Osteoblast (primary cell): Measurements from ENCODE around the gene PRR33. TPM values are rescaled to one million over a fixed set of nuclear protein-coding genes. Genes with fewer than 3 reads are reported as not detected.
A peak's percentile ranks its signal among the peaks of the same experiment; 100 is the strongest.

Experiments
- DNase-seq: peaks from one replicate; pipeline ENCODE4 v3.0.0; 2011; ENCODE audit warnings: low spot score, mixed read lengths; ENCODE audit not compliant: insufficient read length; ENCODE audit errors: missing footprints
- H2AFZ ChIP-seq: 2 replicates; pipeline ENCODE4 v1.6.0; 2011; ENCODE audit warnings: mild to moderate bottlenecking, low read length
- H3K27ac ChIP-seq: 2 replicates; pipeline ENCODE4 v1.5.1; 2011; ENCODE audit warnings: mild to moderate bottlenecking, low read depth, low read length, moderate library complexity
- H3K27me3 ChIP-seq: 2 replicates; pipeline ENCODE4 v1.6.0; 2012; ENCODE audit warnings: mild to moderate bottlenecking, control low read depth, inconsistent platforms, low read length, moderate library complexity; ENCODE audit not compliant: insufficient read depth
- H3K36me3 ChIP-seq: 2 replicates; pipeline ENCODE4 v1.5.1; 2011; ENCODE audit warnings: mild to moderate bottlenecking, low read length, control low read depth, moderate library complexity; ENCODE audit not compliant: insufficient read depth
- H3K4me1 ChIP-seq: 2 replicates; pipeline ENCODE4 v1.5.1; 2011; ENCODE audit warnings: mild to moderate bottlenecking, low read length, control low read depth, moderate library complexity; ENCODE audit not compliant: insufficient read depth
- H3K4me2 ChIP-seq: 2 replicates; pipeline ENCODE4 v1.6.0; 2011; ENCODE audit warnings: mild to moderate bottlenecking, low read length; ENCODE audit not compliant: insufficient read depth
- H3K4me3 ChIP-seq: fragments of 200-600 bp; sonication (generic); 3 replicates; pipeline ENCODE4 v1.5.1; 2012; ENCODE audit warnings: mild to moderate bottlenecking, low read length, inconsistent platforms; ENCODE audit not compliant: insufficient read depth
- H3K79me2 ChIP-seq: 2 replicates; pipeline ENCODE4 v1.6.0; 2012; ENCODE audit warnings: mild to moderate bottlenecking, low read length, control low read depth, inconsistent platforms; ENCODE audit not compliant: insufficient read depth
- H3K9me3 ChIP-seq: 2 replicates; pipeline ENCODE4 v1.5.1; 2011; ENCODE audit warnings: low read depth, low read length, control low read depth
- H4K20me1 ChIP-seq: 2 replicates; pipeline ENCODE4 v1.6.0; 2012; ENCODE audit warnings: mild to moderate bottlenecking, low read length, control low read depth; ENCODE audit not compliant: insufficient read depth
- total RNA-seq: library from RNA; depleted of rRNA; stranded (reverse); fragments of >200 nt; gene quantifications from 2 replicates; pipeline ENCODE4 v1.2.3, GENCODE V29; 2012
- TF ChIP-seq, protein P1 (sequence below): IDR thresholded peaks from 2 replicates; pipeline ENCODE4 v1.5.1; 2011; ENCODE audit warnings: mild to moderate bottlenecking, low read depth, low read length, moderate library complexity; ENCODE audit errors: extremely low read depth

Gene PRR33
- total RNA-seq, 1 donor = not detected

DNA sequence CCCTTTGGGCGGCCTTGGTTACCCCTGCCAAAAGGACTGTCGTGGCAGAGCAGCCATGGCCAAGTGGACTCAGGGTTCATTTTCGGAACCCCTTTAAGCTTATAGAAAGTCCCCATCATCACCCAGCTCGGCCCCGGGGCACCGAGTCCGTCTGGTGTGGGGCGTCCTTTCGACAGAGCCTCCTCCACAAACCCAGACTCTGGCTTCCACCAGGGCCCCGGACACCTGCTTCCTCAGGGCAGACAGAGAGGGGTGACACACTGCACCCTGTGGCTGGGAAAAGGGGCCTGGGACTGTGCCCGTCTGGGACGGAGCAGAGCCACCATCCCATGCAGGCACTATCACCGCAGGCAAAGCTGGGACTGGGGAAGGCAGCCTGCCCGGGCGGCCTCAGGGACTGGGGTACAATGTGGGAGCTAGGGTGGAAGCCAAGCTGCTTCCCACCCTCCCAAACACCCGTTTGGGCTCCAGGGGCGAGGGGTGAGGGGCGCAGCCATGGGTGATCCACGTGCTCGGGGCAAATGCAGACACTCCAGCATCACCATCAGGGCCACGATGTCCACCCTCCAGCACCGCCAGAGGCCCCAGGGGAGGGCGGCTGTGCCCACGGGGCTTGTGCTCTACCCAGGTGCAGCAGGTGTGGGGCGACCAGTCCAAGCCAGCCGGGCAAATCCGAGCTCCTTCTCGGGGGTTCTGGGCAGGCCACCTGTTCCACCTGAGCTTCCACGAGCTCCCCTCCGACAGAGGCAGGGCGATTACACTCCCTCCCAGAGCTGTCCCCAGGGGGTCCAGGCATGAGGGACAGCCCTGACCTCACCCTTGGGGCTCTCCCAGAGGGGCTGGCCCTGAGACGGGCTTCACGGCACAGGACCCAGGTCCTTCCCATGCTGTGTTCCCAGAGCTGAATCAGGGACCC is 43.7 kb upstream of the PRR33 start:
- no peaks in the 10 kb centered on the region for H4K20me1 ChIP-seq
- H3K4me3 ChIP-seq = no peak overlapping the region
- H3K79me2 ChIP-seq = no peaks in the 10 kb centered on the region
- H3K27ac ChIP-seq = no peak overlapping the region
- no peaks in the 10 kb centered on the region for H3K27me3 ChIP-seq
- H2AFZ ChIP-seq = no peak overlapping the region
- H3K4me2 ChIP-seq = no peak overlapping the region
- DNase-seq = peak; percentile 68
- TF ChIP-seq, protein P1, sequence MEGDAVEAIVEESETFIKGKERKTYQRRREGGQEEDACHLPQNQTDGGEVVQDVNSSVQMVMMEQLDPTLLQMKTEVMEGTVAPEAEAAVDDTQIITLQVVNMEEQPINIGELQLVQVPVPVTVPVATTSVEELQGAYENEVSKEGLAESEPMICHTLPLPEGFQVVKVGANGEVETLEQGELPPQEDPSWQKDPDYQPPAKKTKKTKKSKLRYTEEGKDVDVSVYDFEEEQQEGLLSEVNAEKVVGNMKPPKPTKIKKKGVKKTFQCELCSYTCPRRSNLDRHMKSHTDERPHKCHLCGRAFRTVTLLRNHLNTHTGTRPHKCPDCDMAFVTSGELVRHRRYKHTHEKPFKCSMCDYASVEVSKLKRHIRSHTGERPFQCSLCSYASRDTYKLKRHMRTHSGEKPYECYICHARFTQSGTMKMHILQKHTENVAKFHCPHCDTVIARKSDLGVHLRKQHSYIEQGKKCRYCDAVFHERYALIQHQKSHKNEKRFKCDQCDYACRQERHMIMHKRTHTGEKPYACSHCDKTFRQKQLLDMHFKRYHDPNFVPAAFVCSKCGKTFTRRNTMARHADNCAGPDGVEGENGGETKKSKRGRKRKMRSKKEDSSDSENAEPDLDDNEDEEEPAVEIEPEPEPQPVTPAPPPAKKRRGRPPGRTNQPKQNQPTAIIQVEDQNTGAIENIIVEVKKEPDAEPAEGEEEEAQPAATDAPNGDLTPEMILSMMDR = no peak
- peaks cover 7% of the 10 kb centered on the region for H3K4me1 ChIP-seq
- H3K9me3 ChIP-seq = no peaks in the 10 kb centered on the region
- H3K36me3 ChIP-seq = no peaks in the 10 kb centered on the region

DNA sequence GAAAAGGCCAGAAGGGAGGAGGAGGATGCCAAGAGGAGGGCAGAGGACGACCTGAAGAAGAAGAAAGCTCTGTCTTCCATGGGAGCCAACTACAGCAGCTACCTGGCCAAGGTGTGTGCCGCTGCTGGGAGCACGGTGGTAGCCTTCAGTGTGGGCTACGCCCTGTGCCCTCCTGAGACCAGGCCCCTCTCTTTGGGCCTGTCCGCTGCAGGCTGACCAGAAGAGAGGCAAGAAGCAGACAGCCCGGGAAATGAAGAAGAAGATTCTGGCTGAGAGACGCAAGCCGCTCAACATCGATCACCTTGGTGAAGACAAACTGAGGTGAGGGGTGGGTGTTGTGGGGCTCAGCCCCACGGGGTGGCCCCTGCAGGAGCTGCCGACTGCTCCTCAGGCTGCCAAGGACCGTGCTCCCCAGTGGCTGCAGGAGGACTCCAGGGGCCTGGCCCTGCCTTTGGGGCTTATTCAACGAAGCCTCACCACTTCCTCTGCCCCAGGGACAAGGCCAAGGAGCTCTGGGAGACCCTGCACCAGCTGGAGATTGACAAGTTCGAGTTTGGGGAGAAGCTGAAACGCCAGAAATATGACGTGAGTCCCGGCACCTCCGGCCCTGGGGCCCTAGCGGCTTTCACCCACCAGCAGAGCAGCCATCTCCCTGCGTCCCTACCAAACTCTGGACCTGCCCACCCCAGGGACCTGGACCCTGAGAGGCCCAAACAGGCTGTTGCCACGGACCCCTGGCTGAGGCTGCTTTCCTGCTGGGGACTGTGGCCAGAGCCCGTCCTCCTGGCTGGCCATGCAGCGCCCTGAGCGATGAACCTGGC is 42.9 kb upstream of the PRR33 start:
- H3K4me1 ChIP-seq = peaks cover 7% of the 10 kb centered on the region
- no peak overlapping the region for H3K4me2 ChIP-seq
- no peak overlapping the region for H3K27ac ChIP-seq
- peak; percentile 77 for DNase-seq
- H3K27me3 ChIP-seq = no peaks in the 10 kb centered on the region
- H3K4me3 ChIP-seq = no peak overlapping the region
- H3K36me3 ChIP-seq = no peaks in the 10 kb centered on the region
- no peak overlapping the region for H2AFZ ChIP-seq
- no peaks in the 10 kb centered on the region for H4K20me1 ChIP-seq
- no peaks in the 10 kb centered on the region for H3K9me3 ChIP-seq
- TF ChIP-seq, protein P1 = no peak
- H3K79me2 ChIP-seq = no peaks in the 10 kb centered on the region

DNA sequence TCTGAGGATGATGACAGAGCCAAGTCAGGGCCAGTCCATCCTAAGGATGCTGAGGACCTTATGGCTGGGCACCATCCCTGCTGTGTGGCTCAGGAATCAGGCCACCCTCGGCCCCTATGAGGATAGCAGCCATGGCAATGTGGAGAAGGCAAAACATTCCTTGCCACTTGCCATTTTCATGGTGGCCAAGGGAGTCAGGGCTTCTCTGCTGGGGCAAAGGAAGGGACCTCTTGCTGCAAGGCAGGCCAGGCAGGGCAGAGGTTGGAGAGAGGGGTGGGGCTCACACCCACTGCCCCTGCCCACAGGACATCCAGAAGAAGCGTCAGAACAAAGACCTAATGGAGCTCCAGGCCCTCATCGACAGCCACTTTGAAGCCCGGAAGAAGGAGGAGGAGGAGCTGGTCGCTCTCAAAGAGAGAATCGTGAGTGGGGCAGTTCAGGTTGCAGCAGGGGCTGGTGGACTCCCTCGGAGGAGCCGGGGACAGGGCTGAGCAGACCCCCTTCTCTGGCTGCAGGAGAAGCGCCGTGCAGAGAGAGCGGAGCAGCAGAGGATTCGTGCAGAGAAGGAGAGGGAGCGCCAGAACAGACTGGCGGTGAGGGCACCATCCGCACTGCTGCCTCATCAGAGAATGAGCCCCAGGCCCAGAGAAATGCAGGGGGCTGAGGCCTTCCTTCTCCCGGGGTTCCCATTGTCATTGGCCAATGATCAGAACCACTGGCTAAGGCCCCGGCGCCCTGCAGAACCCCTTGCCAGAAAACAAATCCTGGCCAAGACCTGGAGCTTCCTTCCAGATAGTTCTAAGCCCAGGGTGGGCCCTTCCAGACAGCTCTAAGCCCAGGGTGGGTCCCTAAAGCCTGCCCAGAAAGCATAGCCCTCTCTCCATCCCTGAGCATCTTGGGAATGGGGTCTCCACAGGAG is 42.0 kb upstream of the PRR33 start:
- no peak overlapping the region for H3K4me3 ChIP-seq
- no peaks in the 10 kb centered on the region for H3K36me3 ChIP-seq
- no peaks in the 10 kb centered on the region for H3K79me2 ChIP-seq
- H4K20me1 ChIP-seq = no peaks in the 10 kb centered on the region
- no peak overlapping the region for H3K4me2 ChIP-seq
- no peaks in the 10 kb centered on the region for H3K27me3 ChIP-seq
- TF ChIP-seq, protein P1 = no peak
- peaks cover 7% of the 10 kb centered on the region for H3K4me1 ChIP-seq
- H2AFZ ChIP-seq = no peak overlapping the region
- H3K27ac ChIP-seq = no peak overlapping the region
- peak; percentile 73 for DNase-seq
- H3K9me3 ChIP-seq = no peaks in the 10 kb centered on the region
